ENCODE results near the gene SERPINA1. TPM values are rescaled to one million over a fixed set of nuclear protein-coding genes. Genes with fewer than 3 reads are reported as not detected.

The SERPINA1 gene
- total RNA-seq, 1 donor from 2014 or later = 6.1 TPM

DNA sequence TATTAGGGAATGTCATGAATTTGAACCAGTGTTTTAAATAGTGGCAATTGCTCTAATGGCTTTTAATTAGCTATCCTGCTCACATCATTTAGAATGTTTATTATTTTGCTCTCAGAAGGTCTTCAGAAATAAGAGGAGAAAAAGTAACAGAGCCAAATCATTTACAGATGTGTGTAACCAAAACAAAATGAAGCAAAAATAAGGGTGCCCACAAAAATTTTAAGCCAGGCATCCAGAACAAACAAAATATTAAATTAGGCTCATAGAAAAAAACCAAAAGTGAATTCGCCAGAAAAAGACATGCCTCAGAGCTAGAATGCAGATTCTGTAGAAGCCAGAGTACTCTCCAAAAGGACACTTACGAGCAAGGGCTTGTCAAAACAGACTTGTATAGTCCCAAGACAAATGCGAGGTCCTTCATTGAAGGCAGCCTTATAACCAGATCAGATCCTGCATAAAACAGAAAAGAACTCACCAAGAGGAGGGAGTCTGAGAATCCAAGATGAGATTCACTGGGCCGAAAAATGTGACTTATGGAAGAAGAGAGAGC is 20.2 kb upstream of the SERPINA1 start:
- Histone ChIP-seq H3K27me3 (no peaks in the 10 kb centered on the region), H3K4me3 (no peak overlapping the region), H3K9me3 (no peaks in the 10 kb centered on the region), H3K4me1 (no peaks in the 10 kb centered on the region), H3K27ac (peak overlapping the region; percentile 31), H3K36me3 (no peaks in the 10 kb centered on the region)
- no peak for TF ChIP-seq POLR2AphosphoS5 (IDR thresholded peaks at IDR 0.05; ENCODE audit: insufficient read depth in 1 of 2, low read depth in 1 of 2)
- no peak for TF ChIP-seq POLR2A (IDR thresholded peaks at IDR 0.05)
- TF ChIP-seq, protein P1, sequence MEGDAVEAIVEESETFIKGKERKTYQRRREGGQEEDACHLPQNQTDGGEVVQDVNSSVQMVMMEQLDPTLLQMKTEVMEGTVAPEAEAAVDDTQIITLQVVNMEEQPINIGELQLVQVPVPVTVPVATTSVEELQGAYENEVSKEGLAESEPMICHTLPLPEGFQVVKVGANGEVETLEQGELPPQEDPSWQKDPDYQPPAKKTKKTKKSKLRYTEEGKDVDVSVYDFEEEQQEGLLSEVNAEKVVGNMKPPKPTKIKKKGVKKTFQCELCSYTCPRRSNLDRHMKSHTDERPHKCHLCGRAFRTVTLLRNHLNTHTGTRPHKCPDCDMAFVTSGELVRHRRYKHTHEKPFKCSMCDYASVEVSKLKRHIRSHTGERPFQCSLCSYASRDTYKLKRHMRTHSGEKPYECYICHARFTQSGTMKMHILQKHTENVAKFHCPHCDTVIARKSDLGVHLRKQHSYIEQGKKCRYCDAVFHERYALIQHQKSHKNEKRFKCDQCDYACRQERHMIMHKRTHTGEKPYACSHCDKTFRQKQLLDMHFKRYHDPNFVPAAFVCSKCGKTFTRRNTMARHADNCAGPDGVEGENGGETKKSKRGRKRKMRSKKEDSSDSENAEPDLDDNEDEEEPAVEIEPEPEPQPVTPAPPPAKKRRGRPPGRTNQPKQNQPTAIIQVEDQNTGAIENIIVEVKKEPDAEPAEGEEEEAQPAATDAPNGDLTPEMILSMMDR (IDR thresholded peaks at IDR 0.05) = no peak
- intact Hi-C loops (cut with DNase I) = no loop called here
- DNase-seq (ENCODE audit: extremely low spot score in 2 of 2) = peak in 1 of 2 donors; percentile 16

DNA sequence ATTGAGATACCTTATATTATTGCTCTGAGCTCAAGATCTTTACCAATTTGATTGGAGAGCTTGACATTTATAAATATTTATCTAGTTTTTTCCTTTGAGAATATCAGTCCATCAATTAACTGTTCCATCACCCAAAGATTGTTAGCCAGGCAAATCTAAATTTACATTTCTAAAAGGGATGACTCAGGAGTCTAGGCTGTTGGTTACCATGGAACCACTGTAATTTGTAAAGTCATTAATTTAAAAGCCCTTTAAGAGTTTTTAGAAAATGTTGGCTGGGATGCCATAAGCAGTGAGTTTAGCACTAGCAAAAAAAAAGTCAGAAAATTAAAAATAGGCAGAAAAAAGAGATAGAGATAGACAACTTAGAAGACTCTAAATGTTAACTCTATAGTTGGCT is 19.5 kb upstream of the SERPINA1 start:
- intact Hi-C loops (cut with DNase I) = no loop called here
- Histone ChIP-seq H3K4me3 (no peak overlapping the region), H3K9me3 (no peaks in the 10 kb centered on the region), H3K27ac (peak overlapping the region; percentile 31), H3K4me1 (no peaks in the 10 kb centered on the region), H3K27me3 (no peaks in the 10 kb centered on the region), H3K36me3 (no peaks in the 10 kb centered on the region)
- TF ChIP-seq POLR2A (IDR thresholded peaks at IDR 0.05) = no peak
- TF ChIP-seq POLR2AphosphoS5 (IDR thresholded peaks at IDR 0.05; ENCODE audit: insufficient read depth in 1 of 2, low read depth in 1 of 2) = no peak
- TF ChIP-seq, protein P1 (IDR thresholded peaks at IDR 0.05) = no peak
- DNase-seq (ENCODE audit: extremely low spot score in 2 of 2) = no peak

DNA sequence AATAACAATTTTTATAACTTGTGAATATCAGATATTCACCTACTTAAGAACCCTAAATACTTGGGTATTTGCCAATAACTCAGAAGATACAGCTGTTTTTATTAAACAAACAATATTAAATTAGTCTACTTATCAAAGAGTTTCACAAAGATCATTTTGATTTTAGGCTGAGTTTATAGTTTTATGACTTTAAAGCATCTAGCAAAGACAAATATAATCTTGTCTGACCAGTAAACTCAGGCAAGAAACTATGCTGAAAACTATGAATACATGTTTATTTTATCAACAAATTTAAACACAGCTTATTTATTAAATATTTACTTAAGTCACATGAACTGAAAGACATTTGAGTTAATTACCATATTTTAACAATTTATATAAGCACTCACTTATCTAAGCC is 18.5 kb upstream of the SERPINA1 start:
- H3K36me3 ChIP-seq = no peaks in the 10 kb centered on the region
- H3K4me3 ChIP-seq = no peak overlapping the region
- no peaks in the 10 kb centered on the region for H3K27me3 ChIP-seq
- no peaks in the 10 kb centered on the region for H3K4me1 ChIP-seq
- H3K27ac ChIP-seq = no peak overlapping the region
- no peak for TF ChIP-seq POLR2AphosphoS5 (IDR thresholded peaks at IDR 0.05; ENCODE audit: insufficient read depth in 1 of 2, low read depth in 1 of 2)
- TF ChIP-seq POLR2A (IDR thresholded peaks at IDR 0.05) = no peak
- TF ChIP-seq, protein P1 (IDR thresholded peaks at IDR 0.05) = no peak
- no peak for DNase-seq (ENCODE audit: extremely low spot score in 2 of 2)
- intact Hi-C loops (cut with DNase I) = no loop called here
- no peaks in the 10 kb centered on the region for H3K9me3 ChIP-seq

DNA sequence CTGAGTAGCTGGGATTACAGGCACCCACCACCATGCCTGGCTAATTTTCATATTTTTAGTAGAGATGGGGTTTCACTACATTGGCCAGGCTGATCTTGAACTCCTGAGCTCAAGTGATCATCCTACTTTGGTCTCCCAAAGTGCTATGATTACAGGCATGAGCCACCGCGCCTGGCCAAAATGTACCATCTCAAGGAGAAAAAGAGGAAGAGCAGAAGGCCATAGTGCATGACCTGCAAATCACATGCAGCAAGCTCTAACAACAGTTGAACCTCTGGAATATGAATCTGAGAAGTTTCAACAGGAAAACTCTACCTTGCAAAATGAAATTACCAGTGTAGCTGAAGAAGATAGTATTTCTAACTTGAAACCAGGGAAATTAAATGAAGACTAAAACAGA is 17.1 kb upstream of the SERPINA1 start:
- Histone ChIP-seq H3K36me3 (no peaks in the 10 kb centered on the region), H3K27me3 (no peaks in the 10 kb centered on the region), H3K27ac (no peak overlapping the region), H3K4me3 (no peak overlapping the region), H3K9me3 (no peaks in the 10 kb centered on the region), H3K4me1 (no peaks in the 10 kb centered on the region)
- TF ChIP-seq, protein P1 (IDR thresholded peaks at IDR 0.05) = no peak
- TF ChIP-seq POLR2A (IDR thresholded peaks at IDR 0.05) = no peak
- TF ChIP-seq POLR2AphosphoS5 (IDR thresholded peaks at IDR 0.05; ENCODE audit: insufficient read depth in 1 of 2, low read depth in 1 of 2) = no peak
- intact Hi-C loops (cut with DNase I) = no loop called here
- DNase-seq (ENCODE audit: extremely low spot score in 2 of 2) = no peak

DNA sequence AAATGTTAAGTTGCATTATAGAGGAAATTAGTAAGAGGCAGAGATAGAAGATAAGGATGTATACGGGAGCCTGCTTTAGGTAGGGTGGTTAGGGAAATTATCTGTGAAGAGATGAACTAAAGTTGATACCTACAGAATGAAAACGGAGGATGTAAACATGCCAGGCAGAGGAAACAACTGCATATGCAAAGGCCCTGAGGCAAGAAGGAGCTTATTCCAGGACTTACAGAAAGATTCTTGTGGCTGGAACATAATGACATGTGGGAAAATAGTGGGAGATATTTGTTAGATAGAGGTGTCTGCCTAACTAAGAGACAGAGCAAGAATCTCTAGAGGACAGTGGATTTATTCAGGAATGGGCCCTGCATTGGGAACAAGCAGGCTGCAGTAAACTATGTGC is 16.2 kb upstream of the SERPINA1 start:
- H3K36me3 ChIP-seq = no peaks in the 10 kb centered on the region
- TF ChIP-seq, protein P1 (IDR thresholded peaks at IDR 0.05) = no peak
- TF ChIP-seq POLR2A (IDR thresholded peaks at IDR 0.05) (no peak), POLR2AphosphoS5 (IDR thresholded peaks at IDR 0.05; ENCODE audit: insufficient read depth in 1 of 2, low read depth in 1 of 2) (no peak)
- intact Hi-C loops (cut with DNase I) = no loop called here
- no peaks in the 10 kb centered on the region for H3K4me1 ChIP-seq
- no peak for DNase-seq (ENCODE audit: extremely low spot score in 2 of 2)
- H3K9me3 ChIP-seq = no peaks in the 10 kb centered on the region
- no peak overlapping the region for H3K4me3 ChIP-seq
- no peaks in the 10 kb centered on the region for H3K27me3 ChIP-seq
- no peak overlapping the region for H3K27ac ChIP-seq

Data from vagina (tissue), 2 donors.